GM23338 (cell line): ENCODE data around the gene C14orf132.

Experiments used
- CREB1 ChIP-seq: fragments of 250-450 bp; sonication (Bioruptor Pico); IDR thresholded peaks from 2 replicates; pipeline ENCODE4 v1.5.0; 2020; ENCODE audit warnings: low read depth, mild to moderate bottlenecking, moderate library complexity
- CTCF ChIP-seq, 2 experiments: fragments of 200-600 bp in 1 of 2; sonication (generic) in 1 of 2; conservative IDR thresholded peaks; 2 replicates each; pipeline versions ENCODE4 v1.5.1 to v1.6.1; 2016 to 2017; ENCODE audit warnings: antibody characterized with exemption in 2 of 2, low read depth in 2 of 2, mild to moderate bottlenecking in 2 of 2, moderate library complexity in 1 of 2
- ETS1 ChIP-seq: IDR thresholded peaks from 2 replicates; pipeline ENCODE4 v1.6.1; 2016; ENCODE audit warnings: antibody characterized with exemption
- EZH2 ChIP-seq: fragments of 200-600 bp; sonication (generic); IDR thresholded peaks from one replicate; pipeline ENCODE4 v1.8.0; 2017; ENCODE audit warnings: antibody characterized with exemption, mild to moderate bottlenecking, low read depth; ENCODE audit not compliant: unreplicated experiment
- EZH2phosphoT487 ChIP-seq: fragments of 200-600 bp; sonication (generic); IDR thresholded peaks from one replicate; pipeline ENCODE4 v1.8.1; 2018; ENCODE audit warnings: antibody characterized with exemption; ENCODE audit not compliant: unreplicated experiment
- JUNB ChIP-seq: IDR thresholded peaks from one replicate; pipeline ENCODE4 v1.6.1; 2016; ENCODE audit warnings: antibody characterized with exemption; ENCODE audit not compliant: unreplicated experiment
- POLR2AphosphoS5 ChIP-seq: IDR thresholded peaks from 2 replicates; pipeline ENCODE4 v1.6.1; 2016; ENCODE audit warnings: antibody characterized with exemption, low read depth
- REST ChIP-seq: IDR thresholded peaks from one replicate; pipeline ENCODE4 v1.6.1; 2018; ENCODE audit warnings: antibody characterized with exemption; ENCODE audit not compliant: unreplicated experiment
- STAT1 ChIP-seq: IDR thresholded peaks from one replicate; pipeline ENCODE4 v1.6.1; 2016; ENCODE audit warnings: antibody characterized with exemption; ENCODE audit not compliant: unreplicated experiment
- ZNF114 ChIP-seq: fragments of 250-450 bp; sonication (Bioruptor Pico); IDR thresholded peaks from 2 replicates; pipeline ENCODE4 v1.5.0; 2020; ENCODE audit warnings: mild to moderate bottlenecking, moderate library complexity

GRCh38 chr14:96112032-96112431 is 72.9 kb downstream of the C14orf132 start:
- TF ChIP-seq POLR2AphosphoS5 (no peak), REST (no peak), EZH2 (no peak), CTCF (conservative IDR thresholded peaks at IDR 0.05; ENCODE audit: low read depth in 2 of 2) (no peak), EZH2phosphoT487 (no peak), ETS1 (no peak), ZNF114 (no peak), JUNB (no peak), STAT1 (no peak), CREB1 (CRISPR knock-in tag) (no peak)
